ENCODE measurements around the gene PPP1R12A.

GRCh38 chr12:79873201-79873600, 61.7 kb downstream of the PPP1R12A start:
- TF ChIP-seq CTCF (conservative IDR thresholded peaks at IDR 0.05), result no peak
- no peak for TF ChIP-seq ZFX (IDR thresholded peaks at IDR 0.05)

All from C4-2B (cell line).